HepG2 (cell line): ENCODE measurements around the gene P3H2. TPM values are rescaled to one million over a fixed set of nuclear protein-coding genes. Genes with fewer than 3 reads are reported as not detected.

Experiments
- ATAC-seq: fragments of 200-7000 bp; cut with Tn5 transposase; 3 replicates; pipeline ENCODE4 v1.9.1; 2020; ENCODE audit warnings: mild to moderate bottlenecking, moderate library complexity
- BruUV-seq: library from RNA; stranded (reverse); fragments of 400-500 nt; replicated peaks from 2 replicates; lab custom pipeline; 2021; lab: Mats Ljungman, UMichigan
- CTCF ChIA-PET: fragments of 300-600 bp; formaldehyde crosslinking; extraction: SDS; loops from one replicate; lab custom pipeline; 2021; ENCODE audit warnings: low total read pairs, inconsistent platforms, low intra/inter-chr PET ratio; lab: Yijun Ruan, JAX
- POLR2A ChIA-PET: fragments of 350-600 bp; sonication (Branson Sonifier 250); formaldehyde crosslinking; loops from one replicate; lab custom pipeline; 2020; ENCODE audit warnings: antibody characterized with exemption, inconsistent platforms; lab: Yijun Ruan, JAX
- DNase-seq: peaks from one replicate; pipeline ENCODE4 v3.0.0-alpha.2; 2015; ENCODE audit warnings: low spot score
- FAIRE-seq: peaks from 3 replicates; lab custom pipeline; 2011; peaks lifted over from hg19 to GRCh38; lab: Jason Lieb, UNC
- H2AFZ ChIP-seq: one replicate; pipeline ENCODE4 v1.6.1; 2011; ENCODE audit warnings: low read length, inconsistent platforms
- H3K27ac ChIP-seq: fragments of 300-600 bp; 3 replicates; pipeline ENCODE4 v1.8.0; 2011; ENCODE audit warnings: mixed run types, mild to moderate bottlenecking, mixed read lengths, low read length, inconsistent platforms; ENCODE audit not compliant: insufficient read depth; ENCODE audit errors: extremely low read length
- H3K27me3 ChIP-seq, 2 experiments: fragments of 200-600 bp in 1 of 2; 2 replicates in 1 of 2; 3 replicates in 1 of 2; pipeline versions ENCODE4 v1.6.0 to v1.8.0; 2011; ENCODE audit warnings: low read length in 2 of 2, mild to moderate bottlenecking in 2 of 2, moderate library complexity in 2 of 2, inconsistent platforms in 1 of 2; ENCODE audit not compliant: insufficient read depth in 2 of 2, control insufficient read depth in 1 of 2
- H3K36me3 ChIP-seq, 2 experiments: fragments of 200-600 bp in 1 of 2; replicated peaks in 1 of 2; 2 replicates in 1 of 2; 3 replicates in 1 of 2; pipeline versions ENCODE4 v1.5.1 to v1.8.0; 2011; ENCODE audit warnings: low read length in 2 of 2, inconsistent platforms in 1 of 2; ENCODE audit not compliant: insufficient read depth in 2 of 2, control insufficient read depth in 1 of 2
- H3K4me1 ChIP-seq: 2 replicates; pipeline ENCODE4 v1.5.1; 2012; ENCODE audit warnings: low read length, inconsistent platforms; ENCODE audit not compliant: insufficient read depth
- H3K4me2 ChIP-seq: 2 replicates; pipeline ENCODE4 v1.6.0; 2011; ENCODE audit warnings: low read depth, low read length, inconsistent platforms
- H3K4me3 ChIP-seq, 3 experiments: fragments of 200-600 bp in 1 of 3; sonication (generic), shearing (Covaris generic) in 1 of 3; replicated peaks in 1 of 3; 2 replicates each; pipeline ENCODE4 v1.5.1; 2011 to 2016; ENCODE audit warnings: low read length in 3 of 3, inconsistent platforms in 2 of 3, low read depth in 2 of 3, mild to moderate bottlenecking in 2 of 3, control low read depth in 1 of 3, mixed read lengths in 1 of 3; ENCODE audit not compliant: insufficient read depth in 1 of 3
- H3K79me2 ChIP-seq: one replicate; pipeline ENCODE4 v1.6.1; 2011; ENCODE audit warnings: low read length, inconsistent platforms; ENCODE audit not compliant: insufficient read depth
- H3K9ac ChIP-seq: 2 replicates; pipeline ENCODE4 v1.6.0; 2011; ENCODE audit warnings: mild to moderate bottlenecking, low read depth, low read length, inconsistent platforms; ENCODE audit not compliant: insufficient read depth
- H3K9me3 ChIP-seq: 2 replicates; pipeline ENCODE4 v1.5.1; 2012; ENCODE audit warnings: mild to moderate bottlenecking, low read length
- H4K20me1 ChIP-seq: 2 replicates; pipeline ENCODE4 v1.6.0; 2011; ENCODE audit warnings: inconsistent platforms, mild to moderate bottlenecking, low read length, moderate library complexity; ENCODE audit not compliant: insufficient read depth
- KLF15 ChIP-seq: sonication (generic); formaldehyde crosslinking; IDR thresholded peaks from 2 replicates; pipeline ENCODE4 v1.8.1; 2023; ENCODE audit warnings: borderline replicate concordance, mild to moderate bottlenecking, inconsistent platforms, missing genetic modification reagents, mixed read lengths
- MBD4 ChIP-seq: IDR thresholded peaks from 2 replicates; pipeline ENCODE4 v1.6.1; 2012; ENCODE audit warnings: low read length, inconsistent platforms, borderline replicate concordance
- MYPOP ChIP-seq: sonication (generic); formaldehyde crosslinking; IDR thresholded peaks from 2 replicates; pipeline ENCODE4 v1.8.1; 2023; ENCODE audit warnings: mild to moderate bottlenecking, moderate library complexity, missing genetic modification reagents
- PRDM4 ChIP-seq: sonication (generic); formaldehyde crosslinking; IDR thresholded peaks from 2 replicates; pipeline ENCODE4 v1.9.0; 2021; ENCODE audit warnings: missing genetic modification reagents, borderline replicate concordance
- RCOR2 ChIP-seq: IDR thresholded peaks from 2 replicates; pipeline ENCODE4 v1.6.1; 2016; ENCODE audit warnings: missing biosample characterization, missing genetic modification reagents
- TAF15 ChIP-seq: fragments of 200-400 bp; formaldehyde crosslinking; IDR thresholded peaks from one replicate; pipeline ENCODE4 v1.6.1; 2018; ENCODE audit warnings: mild to moderate bottlenecking, low read depth, low read length; ENCODE audit not compliant: poor library complexity, severe bottlenecking
- ZFX ChIP-seq: sonication (generic); formaldehyde crosslinking; IDR thresholded peaks from 2 replicates; pipeline ENCODE4 v1.4.0; 2020; ENCODE audit warnings: mild to moderate bottlenecking, low read depth, missing genetic modification reagents, moderate library complexity
- ZKSCAN1 ChIP-seq: fragments of 150-350 bp; IDR thresholded peaks from 2 replicates; pipeline ENCODE4 v1.6.1; 2014; ENCODE audit warnings: low read length
- WGBS: methylation state at CpG from one replicate; pipeline ENCODE4 v1.1.6; 2017; ENCODE audit warnings: low lambda C conversion rate; 5-methylcytosine and 5-hydroxymethylcytosine counted together
- in situ Hi-C: cut with HindIII; loops from 2 replicates; pipeline ENCODE4 v1.10.0; 2017; ENCODE audit warnings: low pct_unique_long_range_greater_than_20kb; ENCODE audit not compliant: extremely low pct_ligation_motif_present
- intact Hi-C: fragments of 100-400 bp; cut with micrococcal nuclease; formaldehyde crosslinking; loops from one replicate; pipeline ENCODE4 v1.10.0; 2022; ENCODE audit not compliant: unreplicated experiment
- polyA plus RNA-seq, 8 experiments: library from polyadenylated mRNA; depleted of rRNA in 3 of 8; stranded (reverse) in 7 of 8; unstranded in 1 of 8; fragments of >200 nt; fragmentation: Illumina TruSeq in 4 of 8; extraction: Trizol in 4 of 8; gene quantifications; 2 replicates each; pipeline versions ENCODE4 v1.2.1 to v1.2.3, GENCODE V29; 2011 to 2016; ENCODE audit warnings: low read depth in 4 of 8, missing spikeins in 1 of 8, mixed read lengths in 1 of 8; ENCODE audit not compliant: insufficient read depth in 1 of 8
- total RNA-seq, 5 experiments: library from RNA; depleted of rRNA; stranded (reverse); fragments of >200 nt; fragmentation: Illumina TruSeq; extraction: Trizol; gene quantifications; 2 replicates each; pipeline ENCODE4 v1.2.3, GENCODE V29; 2016; ENCODE audit warnings: low read depth in 1 of 5
- TF ChIP-seq, protein P1 (sequence below), 2 experiments: sonication (generic) in 1 of 2; formaldehyde crosslinking in 1 of 2; IDR thresholded peaks; 2 replicates each; pipeline versions ENCODE4 v1.4.0 to v1.6.1; 2016 to 2020; ENCODE audit warnings: borderline replicate concordance in 1 of 2, low read depth in 1 of 2, mild to moderate bottlenecking in 1 of 2, missing genetic modification reagents in 1 of 2
- TF ChIP-seq, protein P2 (sequence below): sonication (generic); formaldehyde crosslinking; IDR thresholded peaks from 2 replicates; pipeline ENCODE4 v1.5.1; 2020; ENCODE audit warnings: mild to moderate bottlenecking, missing genetic modification reagents, borderline replicate concordance

The P3H2 gene
- total and polyA plus RNA-seq, 2 of the 13 experiments (the other 11 are each of a cell fraction or from before 2014, with no cell fraction given), result not detected

DNA sequence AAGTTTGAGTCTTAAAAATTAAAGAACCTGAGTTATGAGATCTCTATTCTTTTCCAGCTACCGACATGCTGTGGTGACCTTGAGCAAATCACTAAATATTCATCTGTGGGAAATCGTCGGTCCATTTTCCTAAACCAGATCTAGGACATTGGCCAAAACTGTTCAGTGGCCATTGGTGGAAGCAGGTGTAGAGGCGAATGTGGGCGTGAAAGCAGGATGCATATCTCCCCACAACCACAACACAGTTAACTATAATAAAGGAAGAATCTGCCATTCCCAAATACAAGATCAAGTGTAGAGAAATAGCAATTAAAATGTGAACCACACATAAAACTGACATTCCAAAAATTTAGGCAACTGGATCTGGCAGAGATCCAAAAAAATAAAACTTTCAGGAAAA, 129.9 kb downstream of the P3H2 start:
- in situ Hi-C loops, result no loop called here
- no peak for ATAC-seq
- no peak for DNase-seq
- no peaks in the 10 kb centered on the region for H4K20me1 ChIP-seq
- no peak overlapping the region for H3K4me3 ChIP-seq
- H3K9me3 ChIP-seq, result no peaks in the 10 kb centered on the region
- no peaks in the 10 kb centered on the region for H3K36me3 ChIP-seq
- ChIA-PET POLR2A (no interaction called here), CTCF (no interaction called here)
- H3K9ac ChIP-seq, result no peak overlapping the region
- no peak overlapping the region for H2AFZ ChIP-seq
- no TSS peak for BruUV-seq
- no peak overlapping the region for H3K27ac ChIP-seq
- 74% methylated on average over 5 of the region's 5 CpGs for WGBS
- no peaks in the 10 kb centered on the region for H3K4me1 ChIP-seq
- FAIRE-seq, result no peak
- H3K79me2 ChIP-seq, result no peaks in the 10 kb centered on the region
- H3K27me3 ChIP-seq, result no peaks in the 10 kb centered on the region
- intact Hi-C loops, result no loop called here
- H3K4me2 ChIP-seq, result no peak overlapping the region
- TF ChIP-seq, protein P1, sequence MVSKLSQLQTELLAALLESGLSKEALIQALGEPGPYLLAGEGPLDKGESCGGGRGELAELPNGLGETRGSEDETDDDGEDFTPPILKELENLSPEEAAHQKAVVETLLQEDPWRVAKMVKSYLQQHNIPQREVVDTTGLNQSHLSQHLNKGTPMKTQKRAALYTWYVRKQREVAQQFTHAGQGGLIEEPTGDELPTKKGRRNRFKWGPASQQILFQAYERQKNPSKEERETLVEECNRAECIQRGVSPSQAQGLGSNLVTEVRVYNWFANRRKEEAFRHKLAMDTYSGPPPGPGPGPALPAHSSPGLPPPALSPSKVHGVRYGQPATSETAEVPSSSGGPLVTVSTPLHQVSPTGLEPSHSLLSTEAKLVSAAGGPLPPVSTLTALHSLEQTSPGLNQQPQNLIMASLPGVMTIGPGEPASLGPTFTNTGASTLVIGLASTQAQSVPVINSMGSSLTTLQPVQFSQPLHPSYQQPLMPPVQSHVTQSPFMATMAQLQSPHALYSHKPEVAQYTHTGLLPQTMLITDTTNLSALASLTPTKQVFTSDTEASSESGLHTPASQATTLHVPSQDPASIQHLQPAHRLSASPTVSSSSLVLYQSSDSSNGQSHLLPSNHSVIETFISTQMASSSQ (IDR thresholded peaks at IDR 0.05; ENCODE audit: low read depth), result no peak
- TF ChIP-seq, protein P1 (CRISPR knock-in tag; IDR thresholded peaks at IDR 0.05; ENCODE audit: borderline replicate concordance), result no peak
- TF ChIP-seq TAF15, result no peak
- no peak for TF ChIP-seq RCOR2 (CRISPR knock-in tag)
- TF ChIP-seq MBD4, result no peak
- TF ChIP-seq, protein P2, sequence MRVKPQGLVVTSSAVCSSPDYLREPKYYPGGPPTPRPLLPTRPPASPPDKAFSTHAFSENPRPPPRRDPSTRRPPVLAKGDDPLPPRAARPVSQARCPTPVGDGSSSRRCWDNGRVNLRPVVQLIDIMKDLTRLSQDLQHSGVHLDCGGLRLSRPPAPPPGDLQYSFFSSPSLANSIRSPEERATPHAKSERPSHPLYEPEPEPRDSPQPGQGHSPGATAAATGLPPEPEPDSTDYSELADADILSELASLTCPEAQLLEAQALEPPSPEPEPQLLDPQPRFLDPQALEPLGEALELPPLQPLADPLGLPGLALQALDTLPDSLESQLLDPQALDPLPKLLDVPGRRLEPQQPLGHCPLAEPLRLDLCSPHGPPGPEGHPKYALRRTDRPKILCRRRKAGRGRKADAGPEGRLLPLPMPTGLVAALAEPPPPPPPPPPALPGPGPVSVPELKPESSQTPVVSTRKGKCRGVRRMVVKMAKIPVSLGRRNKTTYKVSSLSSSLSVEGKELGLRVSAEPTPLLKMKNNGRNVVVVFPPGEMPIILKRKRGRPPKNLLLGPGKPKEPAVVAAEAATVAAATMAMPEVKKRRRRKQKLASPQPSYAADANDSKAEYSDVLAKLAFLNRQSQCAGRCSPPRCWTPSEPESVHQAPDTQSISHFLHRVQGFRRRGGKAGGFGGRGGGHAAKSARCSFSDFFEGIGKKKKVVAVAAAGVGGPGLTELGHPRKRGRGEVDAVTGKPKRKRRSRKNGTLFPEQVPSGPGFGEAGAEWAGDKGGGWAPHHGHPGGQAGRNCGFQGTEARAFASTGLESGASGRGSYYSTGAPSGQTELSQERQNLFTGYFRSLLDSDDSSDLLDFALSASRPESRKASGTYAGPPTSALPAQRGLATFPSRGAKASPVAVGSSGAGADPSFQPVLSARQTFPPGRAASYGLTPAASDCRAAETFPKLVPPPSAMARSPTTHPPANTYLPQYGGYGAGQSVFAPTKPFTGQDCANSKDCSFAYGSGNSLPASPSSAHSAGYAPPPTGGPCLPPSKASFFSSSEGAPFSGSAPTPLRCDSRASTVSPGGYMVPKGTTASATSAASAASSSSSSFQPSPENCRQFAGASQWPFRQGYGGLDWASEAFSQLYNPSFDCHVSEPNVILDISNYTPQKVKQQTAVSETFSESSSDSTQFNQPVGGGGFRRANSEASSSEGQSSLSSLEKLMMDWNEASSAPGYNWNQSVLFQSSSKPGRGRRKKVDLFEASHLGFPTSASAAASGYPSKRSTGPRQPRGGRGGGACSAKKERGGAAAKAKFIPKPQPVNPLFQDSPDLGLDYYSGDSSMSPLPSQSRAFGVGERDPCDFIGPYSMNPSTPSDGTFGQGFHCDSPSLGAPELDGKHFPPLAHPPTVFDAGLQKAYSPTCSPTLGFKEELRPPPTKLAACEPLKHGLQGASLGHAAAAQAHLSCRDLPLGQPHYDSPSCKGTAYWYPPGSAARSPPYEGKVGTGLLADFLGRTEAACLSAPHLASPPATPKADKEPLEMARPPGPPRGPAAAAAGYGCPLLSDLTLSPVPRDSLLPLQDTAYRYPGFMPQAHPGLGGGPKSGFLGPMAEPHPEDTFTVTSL (CRISPR knock-in tag), result no peak
- no peak for TF ChIP-seq KLF15 (CRISPR knock-in tag)
- TF ChIP-seq ZKSCAN1, result no peak
- TF ChIP-seq PRDM4, result no peak
- TF ChIP-seq ZFX, result no peak
- TF ChIP-seq MYPOP, result no peak
